ENCODE measurements around the gene CYB5RL.

The CYB5RL gene

DNA sequence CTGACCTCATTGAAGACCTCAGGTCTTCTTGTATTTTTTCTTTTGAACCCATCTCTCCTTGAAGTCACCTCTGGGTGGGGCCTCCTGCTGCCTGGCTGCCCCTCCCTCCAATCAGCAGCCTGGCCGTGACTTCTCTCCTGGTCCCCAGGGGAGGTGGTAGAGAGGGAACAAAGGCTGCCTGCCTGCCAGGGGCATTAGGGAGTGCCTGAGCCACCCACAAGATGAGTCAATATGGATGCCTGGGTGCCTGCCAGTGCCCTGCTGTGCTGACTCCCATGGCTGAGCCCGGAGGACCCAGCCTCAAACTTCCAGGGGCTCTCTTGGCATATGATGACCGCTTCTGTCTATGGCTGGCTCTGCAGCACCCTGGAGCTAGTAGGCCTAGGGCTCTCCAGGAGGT, 41.8 kb downstream of the CYB5RL start:
- DNase-seq (ENCODE audit: low spot score) = no peak

DNA sequence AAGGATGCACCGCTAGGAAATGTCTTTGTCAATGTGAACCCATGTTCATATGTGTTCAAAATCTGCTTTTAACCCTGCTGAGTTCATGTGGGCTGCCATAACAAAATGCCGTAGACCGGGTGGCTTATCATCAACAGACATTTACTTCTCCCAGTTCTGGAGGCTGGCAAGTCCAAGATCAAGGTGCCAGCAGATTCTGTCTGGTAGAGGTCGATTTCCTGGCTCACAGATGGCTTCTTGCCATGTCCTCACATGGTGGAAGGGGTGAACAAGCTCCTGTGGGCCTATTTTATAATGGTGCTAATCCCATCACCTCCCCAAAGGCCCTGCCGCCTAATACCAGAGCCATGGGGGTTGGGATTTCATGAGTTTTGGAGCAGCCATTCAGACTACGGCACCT, 42.4 kb downstream of the CYB5RL start:
- DNase-seq (ENCODE audit: low spot score) = no peak

DNA sequence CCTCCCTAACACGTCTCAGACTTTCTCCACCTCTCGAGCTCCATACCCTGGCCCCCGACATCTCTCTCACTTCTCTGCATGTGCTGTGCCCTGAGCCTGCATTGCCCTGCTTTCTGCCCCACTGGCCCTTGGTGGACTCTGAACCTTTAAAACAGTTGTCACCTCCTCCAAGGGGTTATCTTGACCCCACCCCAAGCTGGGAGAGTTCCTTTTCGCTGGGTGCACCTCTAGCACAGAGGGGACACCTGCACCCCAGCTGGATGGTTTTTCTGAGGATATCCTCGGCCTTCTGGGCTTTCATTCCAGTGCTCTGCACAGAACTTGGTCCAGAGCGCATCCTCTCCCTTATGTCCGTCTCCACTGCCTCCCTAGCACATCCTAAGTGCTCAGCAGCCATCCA, 42.8 kb downstream of the CYB5RL start:
- DNase-seq (ENCODE audit: low spot score) = no peak

DNA sequence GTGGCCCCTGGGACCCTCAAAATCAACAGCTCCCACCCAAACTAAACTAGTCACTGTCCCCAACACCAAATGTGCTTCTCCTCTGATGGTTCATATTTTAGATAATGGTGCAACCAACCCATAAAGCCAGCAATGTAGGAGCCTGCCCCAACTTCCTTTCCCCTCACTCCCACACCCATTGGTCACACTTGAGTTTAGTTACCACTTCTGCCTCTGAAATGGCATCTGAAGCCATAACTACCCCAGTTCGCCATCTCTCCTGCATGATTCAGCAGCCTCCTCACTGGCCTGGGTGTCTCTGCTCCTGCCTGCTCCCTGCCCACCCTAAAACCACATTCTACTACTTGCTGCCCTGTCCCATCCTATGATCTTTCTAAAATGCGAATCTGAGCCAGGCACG, 43.6 kb downstream of the CYB5RL start:
- no peak for DNase-seq (ENCODE audit: low spot score)

DNA sequence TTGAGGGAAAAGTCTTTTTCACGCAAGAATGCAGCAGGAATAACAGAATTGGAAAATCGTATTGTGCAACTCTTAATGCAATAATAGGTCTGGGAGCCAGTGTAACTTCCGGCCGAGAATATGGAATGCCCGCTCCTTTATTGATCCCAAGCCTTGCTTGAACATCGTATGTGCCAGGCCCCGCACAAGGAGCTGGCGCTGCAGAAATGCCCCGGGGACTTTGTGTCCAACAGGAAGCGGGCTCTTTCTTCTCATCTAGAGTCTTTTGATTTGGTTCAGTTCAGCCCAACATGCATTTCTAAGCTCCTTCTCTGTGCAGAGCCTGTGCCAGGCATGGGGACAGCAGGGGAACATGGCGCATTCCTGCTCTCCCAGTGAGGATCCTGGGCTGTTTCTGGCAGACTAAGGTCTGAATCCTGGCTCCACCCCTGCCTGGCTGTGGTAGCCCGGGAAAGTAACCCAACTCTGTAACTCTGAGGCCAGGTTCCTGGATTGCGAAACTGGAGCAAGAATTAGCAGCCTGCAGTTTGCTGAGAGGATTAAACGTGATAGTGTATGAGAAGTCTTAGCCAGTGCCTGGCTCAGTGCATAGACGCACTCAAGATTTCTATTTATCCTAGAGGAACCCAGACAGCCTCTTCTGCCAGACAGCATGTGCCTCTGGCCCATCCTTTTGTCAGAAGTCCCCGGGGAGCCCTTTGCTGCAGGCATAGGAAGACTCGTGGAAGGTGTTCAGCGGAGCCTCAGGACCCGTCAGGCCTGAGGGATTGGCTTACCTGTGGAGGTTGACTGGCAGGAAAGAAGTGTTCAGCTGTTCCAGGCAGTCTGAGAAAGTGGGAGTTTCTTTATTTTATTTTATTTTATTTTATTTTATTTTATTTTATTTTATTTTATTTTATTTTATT, 46.0 kb downstream of the CYB5RL start:
- peak; percentile 92 for DNase-seq (ENCODE audit: low spot score)

DNA sequence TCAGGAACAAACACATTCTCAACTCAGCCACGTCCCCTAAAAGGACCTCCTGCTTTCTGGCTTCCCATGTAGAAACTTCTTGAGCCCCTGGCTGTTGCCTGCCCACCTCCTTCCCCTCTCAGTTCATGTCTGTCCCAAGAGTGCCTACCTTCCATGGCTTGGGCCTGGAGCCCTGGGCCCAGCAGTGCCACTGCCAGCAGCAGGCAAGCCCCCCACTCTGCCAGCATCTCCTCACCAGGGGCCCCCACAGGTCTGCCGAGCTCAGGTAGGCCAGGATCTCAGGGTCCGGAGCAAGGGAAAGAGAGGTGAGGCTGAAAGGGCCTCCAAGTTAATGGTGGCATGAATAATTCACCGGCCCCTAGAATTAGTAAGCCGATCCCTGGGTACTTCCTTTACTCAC, 47.1 kb downstream of the CYB5RL start, which contains the start of gene CDCP2:
CDCP2 (minus strand) TSS at position 305 of the 400 bp plus-strand sequence; CDS start at position 227, 78 bp downstream.
- no peak for DNase-seq (ENCODE audit: low spot score)

DNA sequence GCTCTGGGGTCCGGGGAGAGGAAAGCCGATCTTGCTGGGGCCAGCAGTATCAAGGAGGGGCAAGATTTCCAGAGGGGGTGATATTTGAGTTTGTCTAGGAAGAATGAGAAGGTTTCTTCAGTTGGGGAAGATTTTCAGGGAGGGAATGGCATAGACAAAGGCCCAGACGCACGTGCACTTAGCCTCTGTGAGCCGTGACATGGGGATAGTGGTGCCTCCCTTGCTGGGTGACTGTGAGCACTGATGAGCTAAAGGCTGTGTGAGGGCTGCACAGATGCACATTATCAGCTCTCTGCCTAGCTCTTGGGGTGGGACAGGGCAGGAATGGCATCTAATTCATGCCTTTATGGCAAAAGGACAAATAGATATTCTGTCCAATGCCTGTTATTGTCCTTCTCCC, 48.8 kb downstream of the CYB5RL start:
- no peak for DNase-seq (ENCODE audit: low spot score)
